Keratinocyte (primary cell): ENCODE results near the gene KCNQ2. TPM values are rescaled to one million over a fixed set of nuclear protein-coding genes. Genes with fewer than 3 reads are reported as not detected.

Experiments used
- DNase-seq: peaks from one replicate; pipeline ENCODE4 v3.0.0-alpha.2; 2011; ENCODE audit warnings: low read depth, missing footprints, low spot score
- FAIRE-seq: peaks from 2 replicates; lab custom pipeline; 2011; peaks lifted over from hg19 to GRCh38; lab: Jason Lieb, UNC
- H2AFZ ChIP-seq: 2 replicates; pipeline ENCODE4 v1.6.0; 2012; ENCODE audit warnings: low read length, control low read depth, inconsistent platforms; ENCODE audit not compliant: control insufficient read depth
- H3K27ac ChIP-seq: 2 replicates; pipeline ENCODE4 v1.5.1; 2011; ENCODE audit warnings: low read length; ENCODE audit not compliant: control insufficient read depth, insufficient read depth
- H3K27me3 ChIP-seq: 3 replicates; pipeline ENCODE4 v1.6.0; 2011; ENCODE audit warnings: low read length; ENCODE audit not compliant: control insufficient read depth, insufficient read depth; ENCODE audit errors: extremely low read depth
- H3K36me3 ChIP-seq, 2 experiments: 2 replicates in 1 of 2; 3 replicates in 1 of 2; pipeline ENCODE4 v1.5.1; 2011; ENCODE audit warnings: low read length in 2 of 2, mild to moderate bottlenecking in 1 of 2; ENCODE audit not compliant: control insufficient read depth in 2 of 2, insufficient read depth in 2 of 2; ENCODE audit errors: extremely low read depth in 1 of 2
- H3K4me1 ChIP-seq: 3 replicates; pipeline ENCODE4 v1.5.1; 2011; ENCODE audit warnings: low read length; ENCODE audit not compliant: control insufficient read depth, insufficient read depth; ENCODE audit errors: extremely low read depth
- H3K4me2 ChIP-seq: 3 replicates; pipeline ENCODE4 v1.6.0; 2011; ENCODE audit warnings: low read depth, low read length; ENCODE audit not compliant: control insufficient read depth, insufficient read depth; ENCODE audit errors: extremely low read depth
- H3K4me3 ChIP-seq, 3 experiments: fragments of 200-600 bp in 1 of 3; sonication (generic) in 1 of 3; 2 replicates in 2 of 3; 3 replicates in 1 of 3; pipeline ENCODE4 v1.5.1; 2011 to 2016; ENCODE audit warnings: low read length in 3 of 3, mild to moderate bottlenecking in 3 of 3, control low read depth in 2 of 3, inconsistent platforms in 1 of 3, low read depth in 1 of 3, mixed read lengths in 1 of 3, mixed run types in 1 of 3, moderate library complexity in 1 of 3; ENCODE audit not compliant: control insufficient read depth in 2 of 3, insufficient read depth in 2 of 3; ENCODE audit errors: extremely low read depth in 1 of 3
- H3K79me2 ChIP-seq: 2 replicates; pipeline ENCODE4 v1.6.0; 2012; ENCODE audit warnings: low read length; ENCODE audit not compliant: control insufficient read depth, insufficient read depth
- H3K9ac ChIP-seq: 3 replicates; pipeline ENCODE4 v1.6.0; 2011; ENCODE audit warnings: low read length; ENCODE audit not compliant: control insufficient read depth, insufficient read depth; ENCODE audit errors: extremely low read depth
- H3K9me1 ChIP-seq: 3 replicates; pipeline ENCODE4 v1.6.0; 2011; ENCODE audit warnings: low read length; ENCODE audit not compliant: control insufficient read depth, insufficient read depth; ENCODE audit errors: extremely low read depth
- H3K9me3 ChIP-seq: 2 replicates; pipeline ENCODE4 v1.5.1; 2012; ENCODE audit warnings: low read depth, low read length; ENCODE audit not compliant: control insufficient read depth
- H4K20me1 ChIP-seq: 3 replicates; pipeline ENCODE4 v1.6.0; 2011; ENCODE audit warnings: low read length; ENCODE audit not compliant: control insufficient read depth, insufficient read depth; ENCODE audit errors: extremely low read depth
- CTCF ChIP-seq, 3 experiments: IDR thresholded peaks in 1 of 3; conservative IDR thresholded peaks in 1 of 3; optimal IDR thresholded peaks in 1 of 3; 2 replicates in 2 of 3; 3 replicates in 1 of 3; pipeline versions ENCODE3 to v1.5.1; 2011; ENCODE audit warnings: low read length in 3 of 3, mild to moderate bottlenecking in 3 of 3, moderate library complexity in 2 of 3, control low read depth in 1 of 3, inconsistent platforms in 1 of 3; ENCODE audit not compliant: insufficient read depth in 2 of 3; ENCODE audit errors: extremely low read depth in 1 of 3
- EZH2 ChIP-seq: IDR thresholded peaks from one replicate; pipeline ENCODE4 v1.6.1; 2012; ENCODE audit warnings: inconsistent platforms, mild to moderate bottlenecking, low read length, moderate library complexity
- dilution Hi-C: fragments of 300-500 bp; cut with MboI; formaldehyde crosslinking; loops from one replicate; pipeline ENCODE4 v1.7.0; 2020; ENCODE audit warnings: low sequenced_read_pairs; ENCODE audit not compliant: extremely low pct_ligation_motif_present
- polyA plus RNA-seq, 5 experiments: library from polyadenylated mRNA; depleted of rRNA in 3 of 5; stranded (reverse) in 3 of 5; stranded (forward) in 1 of 5; unstranded in 1 of 5; fragments of >200 nt; gene quantifications; 1 replicate in 1 of 5; 2 replicates in 3 of 5; 3 replicates in 1 of 5; pipeline versions ENCODE4 v1.2.1 to v1.2.3, GENCODE V29; 2011 to 2012; ENCODE audit warnings: missing spikeins in 2 of 5, low read depth in 1 of 5, low replicate concordance in 1 of 5

KCNQ2 gene
- polyA plus RNA-seq, 1 donor (not counting 4 experiments of a cell fraction or from before 2014, with no cell fraction given) = not detected

GRCh38 chr20:63424613-63425012 is 47.8 kb downstream of the KCNQ2 start:
- H3K9ac ChIP-seq = no peak overlapping the region
- no peaks in the 10 kb centered on the region for H3K4me1 ChIP-seq
- H3K27me3 ChIP-seq = peaks cover 46% of the 10 kb centered on the region
- H3K9me3 ChIP-seq = no peaks in the 10 kb centered on the region
- H4K20me1 ChIP-seq = no peaks in the 10 kb centered on the region
- H2AFZ ChIP-seq = no peak overlapping the region
- dilution Hi-C loops = no loop called here
- H3K79me2 ChIP-seq = no peaks in the 10 kb centered on the region
- no peak for TF ChIP-seq CTCF (optimal IDR thresholded peaks at IDR 0.05 in 1 of 3, IDR thresholded peaks at IDR 0.05 in 1 of 3, conservative IDR thresholded peaks at IDR 0.05 in 1 of 3; ENCODE audit: extremely low read depth in 1 of 3, insufficient read depth in 2 of 3, low read length in 3 of 3)
- TF ChIP-seq EZH2 = no peak
- H3K9me1 ChIP-seq = no peaks in the 10 kb centered on the region
- no peak overlapping the region for H3K27ac ChIP-seq
- FAIRE-seq (no peak), DNase-seq (no peak)
- no peak overlapping the region for H3K4me3 ChIP-seq
- H3K4me2 ChIP-seq = no peak overlapping the region
- no peaks in the 10 kb centered on the region for H3K36me3 ChIP-seq

GRCh38 chr20:63423751-63424150 is 48.7 kb downstream of the KCNQ2 start:
- dilution Hi-C loops = no loop called here
- no peak for TF ChIP-seq EZH2
- TF ChIP-seq CTCF (optimal IDR thresholded peaks at IDR 0.05 in 1 of 3, IDR thresholded peaks at IDR 0.05 in 1 of 3, conservative IDR thresholded peaks at IDR 0.05 in 1 of 3; ENCODE audit: extremely low read depth in 1 of 3, insufficient read depth in 2 of 3, low read length in 3 of 3) = no peak
- no peak for FAIRE-seq

More at GRCh38 chr20:63423751-63424150, 48.7 kb downstream of the KCNQ2 start:
- H4K20me1 ChIP-seq = no peaks in the 10 kb centered on the region
- H3K27ac ChIP-seq = no peak overlapping the region
- DNase-seq = no peak
- no peaks in the 10 kb centered on the region for H3K36me3 ChIP-seq
- H3K9me3 ChIP-seq = no peaks in the 10 kb centered on the region
- no peaks in the 10 kb centered on the region for H3K9me1 ChIP-seq
- no peak overlapping the region for H3K9ac ChIP-seq
- H3K79me2 ChIP-seq = no peaks in the 10 kb centered on the region
- no peak overlapping the region for H3K4me2 ChIP-seq
- peaks cover 46% of the 10 kb centered on the region for H3K27me3 ChIP-seq
- no peak overlapping the region for H3K4me3 ChIP-seq
- no peaks in the 10 kb centered on the region for H3K4me1 ChIP-seq
- H2AFZ ChIP-seq = no peak overlapping the region
